Measurements from ENCODE around the gene PIM2.

PIM2 gene

DNA sequence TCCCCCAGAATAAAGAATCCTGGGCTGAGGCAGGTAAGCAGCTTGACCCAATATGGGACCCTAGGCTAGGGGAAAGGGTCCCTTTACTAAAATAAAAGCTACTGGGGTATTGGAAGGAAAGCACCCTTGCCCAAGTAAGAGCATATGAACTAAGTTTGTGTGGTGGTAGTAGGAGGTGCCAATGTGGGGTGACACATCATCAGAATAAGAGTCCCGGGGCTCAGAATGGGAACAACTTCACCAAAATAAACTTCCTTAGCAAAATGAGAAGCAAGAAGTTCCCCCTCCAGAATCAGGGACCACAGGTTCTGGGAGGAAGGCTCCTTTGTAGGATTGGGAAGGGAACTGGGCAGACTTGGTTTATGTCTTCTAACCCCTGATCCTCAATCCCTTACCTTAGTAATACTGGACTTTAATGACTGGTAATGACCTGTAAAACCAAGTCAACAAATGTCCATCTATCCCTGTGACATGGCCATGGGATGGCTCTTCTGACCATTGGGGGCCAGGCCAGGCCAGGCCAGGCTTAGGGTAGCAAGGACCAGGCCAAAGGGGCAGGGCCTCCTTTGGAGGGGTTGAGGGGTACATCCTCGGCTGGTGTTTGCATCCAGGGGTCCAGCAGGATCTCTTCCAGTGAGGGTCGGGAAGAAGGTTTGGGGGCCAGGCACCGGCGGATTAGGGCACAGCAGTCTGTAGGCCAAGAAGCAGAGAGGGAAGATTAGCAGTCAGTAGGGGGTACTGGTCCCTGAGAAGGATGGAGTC is 5.0 kb downstream of the PIM2 start:
- DNase-seq (ENCODE audit: extremely low spot score): no peak
- CTCF ChIA-PET: no interaction called here
- no peak for TF ChIP-seq CTCF (IDR thresholded peaks at IDR 0.05; ENCODE audit: control extremely low read depth, extremely low read depth, low read depth, missing control alignments)
- POLR2A ChIA-PET: interaction anchor here (4.8 kb wide), 1 partner anchor 25 kb away, joined by 33 read pairs; no protein-coding TSS in a partner anchor

DNA sequence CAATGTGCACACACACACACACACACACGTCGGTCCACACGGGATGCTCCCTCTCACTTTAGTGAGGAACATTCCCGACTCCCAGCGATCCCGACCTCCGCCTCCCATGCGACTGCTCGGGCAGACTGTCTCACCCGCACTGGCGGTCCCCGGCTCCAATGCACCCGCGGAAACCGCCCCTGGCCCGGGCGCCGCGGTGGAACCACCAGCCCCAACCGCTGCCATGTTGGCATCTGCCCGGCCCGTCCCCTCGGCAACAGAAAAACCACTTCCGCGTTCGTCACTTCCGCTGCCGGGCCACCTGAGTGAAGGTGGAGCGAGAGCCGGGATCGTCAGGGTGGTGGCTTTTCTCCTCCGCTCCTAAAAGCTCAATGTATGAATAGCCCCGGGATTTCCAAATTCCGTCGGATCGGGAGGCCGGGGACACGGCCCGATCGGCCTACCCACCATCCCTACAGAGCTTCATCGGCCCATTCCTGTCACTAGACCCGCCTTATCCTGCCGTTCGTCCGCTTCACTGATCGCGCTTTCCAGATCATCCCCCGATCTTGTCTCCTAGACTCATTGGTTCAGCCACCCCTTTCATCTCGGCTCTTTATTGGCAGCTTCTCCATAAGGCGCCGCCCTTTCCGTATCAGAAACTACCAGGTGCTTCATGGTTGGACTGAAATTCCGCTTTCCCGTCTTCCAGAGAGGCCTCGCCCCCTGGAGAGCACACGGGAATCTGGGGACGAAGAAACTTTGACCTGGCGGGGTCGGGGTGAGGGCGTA is 7.2 kb downstream of the PIM2 start, which contains the start of gene SLC35A2:
Gene SLC35A2 (minus strand): TSS at position 235 of the 771 bp plus-strand sequence. CDS start 10 bp downstream, at position 225.
- no peak for TF ChIP-seq CTCF (IDR thresholded peaks at IDR 0.05; ENCODE audit: control extremely low read depth, extremely low read depth, low read depth, missing control alignments)
- peak; percentile 77 for DNase-seq (ENCODE audit: extremely low spot score)
- ChIA-PET CTCF (interaction anchor here (1.1 to 2.3 kb wide), 2 partner anchors 34 to 37 kb away, joined by 4 to 13 read pairs; no protein-coding TSS in a partner anchor), POLR2A (interaction anchor here (0.6 to 4.8 kb wide), 9 partner anchors 9 to 110 kb away, joined by 3 to 33 read pairs (median 4); partner anchors contain the start of genes HDAC6, PQBP1 and TIMM17B)

GRCh38 chrX:48910926-48911411 is 7.9 kb downstream of the PIM2 start:
- ChIA-PET CTCF (interaction anchor here (1.1 to 2.3 kb wide), 2 partner anchors 35 to 37 kb away, joined by 4 to 13 read pairs; no protein-coding TSS in a partner anchor), POLR2A (interaction anchor here (1.0 to 4.8 kb wide), 3 partner anchors 13 to 28 kb away, joined by 4 to 33 read pairs (median 5); partner anchors contain the start of genes PQBP1 and TIMM17B)
- TF ChIP-seq CTCF (IDR thresholded peaks at IDR 0.05; ENCODE audit: control extremely low read depth, extremely low read depth, low read depth, missing control alignments): no peak
- no peak for DNase-seq (ENCODE audit: extremely low spot score)

- TF ChIP-seq CTCF (IDR thresholded peaks at IDR 0.05; ENCODE audit: control extremely low read depth, extremely low read depth, low read depth, missing control alignments): no peak
- CTCF ChIA-PET: interaction anchor here (0.8 to 1.6 kb wide), 2 partner anchors 11 to 261 kb away, joined by 3 to 5 read pairs; partner anchors contain the start of gene PQBP1
- POLR2A ChIA-PET: interaction anchor here (0.9 kb wide), 1 partner anchor 12 kb away, joined by 3 read pairs; the partner anchor contains the start of genes PQBP1 and TIMM17B
- no peak for DNase-seq (ENCODE audit: extremely low spot score)
Observed at GRCh38 chrX:48909703-48910294, 9.0 kb downstream of the PIM2 start.

GRCh38 chrX:48908600-48908999 is 10.2 kb downstream of the PIM2 start:
- POLR2A ChIA-PET: no interaction called here
- TF ChIP-seq CTCF (IDR thresholded peaks at IDR 0.05; ENCODE audit: control extremely low read depth, extremely low read depth, low read depth, missing control alignments): no peak
- CTCF ChIA-PET: interaction anchor here (1.6 kb wide), 1 partner anchor 10 kb away, joined by 5 read pairs; the partner anchor contains the start of gene PQBP1
- no peak for DNase-seq (ENCODE audit: extremely low spot score)
